GM12864 (cell line): ENCODE measurements around the gene CDK12.
"Not testable (repeated sequence)": the region's sequence is repeated elsewhere in the genome, so short reads cannot be mapped to it uniquely, and the experiment has no call there.

Experiments
- DNase-seq: peaks from one replicate; pipeline ENCODE4 v3.0.0-alpha.2; 2011; ENCODE audit warnings: low read depth
- H3K4me3 ChIP-seq: 2 replicates; pipeline ENCODE4 v1.5.1; 2011; ENCODE audit warnings: mild to moderate bottlenecking, low read depth, low read length, control low read depth
- CTCF ChIP-seq: IDR thresholded peaks from 2 replicates; pipeline ENCODE4 v1.5.1; 2011; ENCODE audit warnings: low read depth, mild to moderate bottlenecking, moderate library complexity, low read length, control low read depth, inconsistent platforms; ENCODE audit errors: missing control alignments

CDK12 gene

GRCh38 chr17:39461113-39461925, at the start of gene CDK12:
Gene CDK12 (plus strand): TSS chr17:39461486. CDS start chr17:39462072, 586 bp downstream.
- peak; percentile 98 for DNase-seq
- H3K4me3 ChIP-seq = peak within 1 kb of the TSS; percentile 98
- TF ChIP-seq CTCF = no peak

GRCh38 chr17:39416141-39416540, 45.1 kb upstream of the CDK12 start:
- H3K4me3 ChIP-seq = no peak overlapping the region
- no peak for TF ChIP-seq CTCF
- no peak for DNase-seq

- no peak for TF ChIP-seq CTCF
- H3K4me3 ChIP-seq = no peak overlapping the region
- no peak for DNase-seq
Observed at GRCh38 chr17:39429600-39429999, 31.7 kb upstream of the CDK12 start.

- DNase-seq, H3K4me3 ChIP-seq: not testable (repeated sequence)
Observed at GRCh38 chr17:39439868-39440267, 21.4 kb upstream of the CDK12 start.

DNA sequence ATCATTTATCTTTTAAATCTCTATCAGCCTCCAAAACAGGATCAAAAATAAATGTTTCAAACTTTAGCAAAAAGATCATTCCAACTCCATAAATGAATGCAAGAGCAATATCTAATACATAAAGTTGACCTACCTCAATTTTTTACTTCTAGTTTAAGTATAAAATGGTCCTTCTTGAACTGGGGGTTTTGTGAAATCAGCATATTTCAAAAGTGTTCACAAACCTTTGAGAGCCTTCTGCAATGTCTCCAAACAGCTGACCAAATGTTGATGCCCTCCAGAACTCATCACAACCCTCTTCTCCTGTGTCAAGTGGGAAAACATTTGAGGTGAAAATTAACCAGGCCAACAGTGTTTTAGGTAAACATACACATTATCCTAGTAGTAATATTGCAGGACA, 18.0 kb upstream of the CDK12 start:
- no peak for TF ChIP-seq CTCF
- no peak overlapping the region for H3K4me3 ChIP-seq
- DNase-seq = no peak

- no peak overlapping the region for H3K4me3 ChIP-seq
- no peak for DNase-seq
Observed at GRCh38 chr17:39447561-39447960, 13.7 kb upstream of the CDK12 start.

DNA sequence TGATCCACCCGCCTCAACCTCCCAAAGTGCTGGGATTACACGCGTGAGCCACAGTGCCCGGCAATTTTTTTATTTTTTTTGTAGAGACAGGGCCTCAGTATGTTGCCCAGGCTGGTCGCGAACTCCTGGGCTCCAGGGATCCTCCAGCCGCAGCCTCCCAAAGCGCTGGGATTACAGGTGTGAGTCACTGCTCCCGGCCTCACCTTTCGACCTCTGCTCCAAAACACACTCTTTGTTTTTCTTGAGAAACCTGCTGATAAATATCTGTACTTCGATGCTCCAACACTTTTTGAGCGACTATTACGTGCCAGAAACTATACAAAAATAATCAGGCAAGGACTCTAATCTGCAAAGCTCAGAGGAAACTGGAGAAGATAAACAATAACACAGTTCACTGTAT, 11.2 kb upstream of the CDK12 start:
- H3K4me3 ChIP-seq = peak overlapping the region; percentile 99; the same call in 1 of the 2 replicates
- no peak for DNase-seq
- TF ChIP-seq CTCF = no peak

More at GRCh38 chr17:39447561-39447960, 13.7 kb upstream of the CDK12 start:
- TF ChIP-seq CTCF = no peak
